HS-5 (cell line): Measurements from ENCODE around the gene SIK3.
A peak's percentile ranks its signal among the peaks of the same experiment; 100 is the strongest.

ENCODE experiments used
- DNase-seq: peaks from one replicate; pipeline ENCODE4 v3.0.0-alpha.2; 2012; ENCODE audit warnings: low read depth

The SIK3 gene

GRCh38 chr11:116893437-116893836 lies 204.8 kb downstream of the SIK3 start:
- DNase-seq: no peak

- no peak for DNase-seq
Observed at GRCh38 chr11:116892374-116892773, 205.9 kb downstream of the SIK3 start.

GRCh38 chr11:116891746-116892145 lies 206.5 kb downstream of the SIK3 start:
- DNase-seq: no peak

GRCh38 chr11:116890607-116891006 lies 207.6 kb downstream of the SIK3 start:
- no peak for DNase-seq

GRCh38 chr11:116890193-116890592 lies 208.0 kb downstream of the SIK3 start:
- DNase-seq: no peak

GRCh38 chr11:116888884-116889549 lies 209.2 kb downstream of the SIK3 start:
- DNase-seq: no peak

GRCh38 chr11:116888024-116888423 lies 210.2 kb downstream of the SIK3 start:
- DNase-seq: no peak

- DNase-seq: no peak
Observed at GRCh38 chr11:116885951-116886655, 212.1 kb downstream of the SIK3 start.

GRCh38 chr11:116882386-116882785 lies 215.8 kb downstream of the SIK3 start:
- peak; percentile 42 for DNase-seq

GRCh38 chr11:116881143-116881542 lies 217.1 kb downstream of the SIK3 start:
- DNase-seq: no peak

- DNase-seq: peak; percentile 39
Observed at GRCh38 chr11:116879800-116880625, 218.2 kb downstream of the SIK3 start.

GRCh38 chr11:116876656-116877055 lies 221.6 kb downstream of the SIK3 start:
- no peak for DNase-seq

- DNase-seq: no peak
Observed at GRCh38 chr11:116875194-116875593, 223.0 kb downstream of the SIK3 start.

GRCh38 chr11:116874251-116874650 lies 224.0 kb downstream of the SIK3 start:
- DNase-seq: no peak

- no peak for DNase-seq
Observed at GRCh38 chr11:116873381-116873780, 224.8 kb downstream of the SIK3 start.

- DNase-seq: peak; percentile 78
Observed at GRCh38 chr11:116871248-116871647, 227.0 kb downstream of the SIK3 start.

GRCh38 chr11:116870054-116870453 lies 228.2 kb downstream of the SIK3 start:
- DNase-seq: no peak

- DNase-seq: no peak
Observed at GRCh38 chr11:116869610-116870009, 228.6 kb downstream of the SIK3 start.

GRCh38 chr11:116868066-116868465 lies 230.2 kb downstream of the SIK3 start:
- DNase-seq: no peak

GRCh38 chr11:116867619-116868018 lies 230.6 kb downstream of the SIK3 start:
- no peak for DNase-seq

GRCh38 chr11:116866804-116867455 lies 231.3 kb downstream of the SIK3 start:
- DNase-seq: no peak

- DNase-seq: peak; percentile 41
Observed at GRCh38 chr11:116865696-116866095, 232.5 kb downstream of the SIK3 start.
